H1 (cell line): ENCODE data around the gene CCNI. TPM values are rescaled to one million over a fixed set of nuclear protein-coding genes. Genes with fewer than 3 reads are reported as not detected.

ENCODE experiments used
- CTCF ChIA-PET: fragments of 300-600 bp; sonication (Branson Sonifier 250); formaldehyde crosslinking; loops from one replicate; lab custom pipeline; 2021; ENCODE audit not compliant: partially characterized antibody; lab: Charles Lee
- POLR2A ChIA-PET: fragments of 300-600 bp; sonication (Branson Sonifier 250); formaldehyde crosslinking; loops from one replicate; lab custom pipeline; 2021; ENCODE audit warnings: inconsistent platforms; ENCODE audit not compliant: partially characterized antibody; lab: Charles Lee
- DNase-seq, 2 experiments: peaks; one replicate each; pipeline versions ENCODE4 v3.0.0 to v3.0.0-alpha.2; 2010 to 2022; ENCODE audit warnings: low spot score in 2 of 2, low read depth in 1 of 2, mixed read lengths in 1 of 2
- FAIRE-seq: peaks from 2 replicates; lab custom pipeline; 2011; peaks lifted over from hg19 to GRCh38; lab: Jason Lieb, UNC
- H2AFZ ChIP-seq: 2 replicates; pipeline ENCODE4 v1.8.1; 2012; ENCODE audit warnings: low read length, inconsistent platforms
- H2AK5ac ChIP-seq: 2 replicates; pipeline ENCODE4 v1.6.1; 2013; ENCODE audit warnings: low read depth, low read length
- H2BK120ac ChIP-seq: replicated peaks from 2 replicates; pipeline ENCODE3; 2013; ENCODE audit warnings: low read depth, low read length, inconsistent platforms
- H2BK12ac ChIP-seq: 2 replicates; pipeline ENCODE4 v1.6.1; 2013; ENCODE audit warnings: low read depth, low read length
- H2BK15ac ChIP-seq: 2 replicates; pipeline ENCODE4 v1.6.1; 2013; ENCODE audit warnings: low read length
- H2BK20ac ChIP-seq: 2 replicates; pipeline ENCODE4 v1.6.1; 2013; ENCODE audit warnings: low read length
- H2BK5ac ChIP-seq: 2 replicates; pipeline ENCODE4 v1.6.1; 2013; ENCODE audit warnings: low read depth, low read length
- H3K14ac ChIP-seq: 2 replicates; pipeline ENCODE4 v1.6.1; 2013; ENCODE audit warnings: inconsistent platforms; ENCODE audit not compliant: insufficient read length
- H3K18ac ChIP-seq: 2 replicates; pipeline ENCODE4 v1.6.1; 2013; ENCODE audit warnings: low read length; ENCODE audit errors: extremely low read depth
- H3K23ac ChIP-seq: 2 replicates; pipeline ENCODE4 v1.6.1; 2013; ENCODE audit warnings: inconsistent platforms; ENCODE audit not compliant: insufficient read length
- H3K23me2 ChIP-seq: 2 replicates; pipeline ENCODE4 v1.6.1; 2013; ENCODE audit warnings: low read depth, low read length
- H3K27ac ChIP-seq: 2 replicates; pipeline ENCODE4 v1.6.1; 2011; ENCODE audit warnings: low read depth, low read length, inconsistent platforms
- H3K27me3 ChIP-seq, 4 experiments: replicated peaks in 1 of 4; 1 replicate in 1 of 4; 2 replicates in 3 of 4; pipeline versions ENCODE4 v1.6.1 to v1.8.1; 2011 to 2013; ENCODE audit warnings: low read length in 3 of 4, mild to moderate bottlenecking in 3 of 4, inconsistent platforms in 2 of 4, mixed read lengths in 2 of 4, moderate library complexity in 1 of 4; ENCODE audit not compliant: control insufficient read depth in 3 of 4, insufficient read depth in 3 of 4; ENCODE audit errors: extremely low read depth in 1 of 4
- H3K36me3 ChIP-seq, 4 experiments: 2 replicates each; pipeline versions ENCODE4 v1.6.1 to v1.8.1; 2011 to 2013; ENCODE audit warnings: mild to moderate bottlenecking in 4 of 4, low read length in 3 of 4, moderate library complexity in 2 of 4, control low read depth in 1 of 4, inconsistent platforms in 1 of 4; ENCODE audit not compliant: insufficient read depth in 4 of 4, control insufficient read depth in 2 of 4
- H3K4ac ChIP-seq: replicated peaks from 2 replicates; pipeline ENCODE3; 2013; ENCODE audit warnings: low read length, low read depth, mixed read lengths, inconsistent platforms; ENCODE audit not compliant: insufficient read length
- H3K4me1 ChIP-seq, 4 experiments: replicated peaks in 1 of 4; 1 replicate in 1 of 4; 2 replicates in 3 of 4; pipeline versions ENCODE4 v1.6.1 to v1.8.1; 2011 to 2013; ENCODE audit warnings: low read length in 3 of 4, inconsistent platforms in 2 of 4, mixed read lengths in 1 of 4; ENCODE audit not compliant: insufficient read depth in 4 of 4, control insufficient read depth in 3 of 4
- H3K4me2 ChIP-seq, 2 experiments: 2 replicates each; pipeline versions ENCODE4 v1.6.1 to v1.8.1; 2011 to 2013; ENCODE audit warnings: low read depth in 2 of 2, low read length in 2 of 2, control low read depth in 1 of 2, inconsistent platforms in 1 of 2, mild to moderate bottlenecking in 1 of 2; ENCODE audit not compliant: insufficient read depth in 1 of 2
- H3K4me3 ChIP-seq, 4 experiments: fragments of 200-600, 300-600 bp in 1 of 4; sonication (generic), shearing (Covaris generic), sonication (Bioruptor Twin) in 1 of 4; 2 replicates each; pipeline versions ENCODE4 v1.5.1 to v1.8.1; 2011 to 2016; ENCODE audit warnings: low read length in 4 of 4, low read depth in 3 of 4, control low read depth in 2 of 4, inconsistent platforms in 2 of 4, mild to moderate bottlenecking in 2 of 4, mixed read lengths in 1 of 4, moderate library complexity in 1 of 4; ENCODE audit not compliant: insufficient read depth in 2 of 4; ENCODE audit errors: extremely low read depth in 1 of 4
- H3K56ac ChIP-seq: replicated peaks from 2 replicates; pipeline ENCODE3; 2013; ENCODE audit warnings: low read depth, mild to moderate bottlenecking, mixed read lengths, low read length, inconsistent platforms; ENCODE audit not compliant: insufficient read length
- H3K79me1 ChIP-seq: 2 replicates; pipeline ENCODE4 v1.6.1; 2013; ENCODE audit warnings: low read depth, low read length, control low read depth
- H3K79me2 ChIP-seq, 2 experiments: 2 replicates each; pipeline versions ENCODE4 v1.6.1 to v1.8.1; 2012 to 2013; ENCODE audit warnings: low read length in 2 of 2, mild to moderate bottlenecking in 2 of 2, inconsistent platforms in 1 of 2; ENCODE audit not compliant: insufficient read depth in 2 of 2, control insufficient read depth in 1 of 2
- H3K9ac ChIP-seq, 4 experiments: replicated peaks in 1 of 4; 1 replicate in 1 of 4; 2 replicates in 3 of 4; pipeline versions ENCODE4 v1.6.1 to v1.8.1; 2011 to 2013; ENCODE audit warnings: low read depth in 3 of 4, low read length in 3 of 4, control low read depth in 2 of 4, mild to moderate bottlenecking in 2 of 4, moderate library complexity in 2 of 4, inconsistent platforms in 1 of 4; ENCODE audit errors: extremely low read depth in 1 of 4
- H3K9me3 ChIP-seq, 2 experiments: 2 replicates each; pipeline versions ENCODE4 v1.6.1 to v1.8.1; 2012 to 2013; ENCODE audit warnings: mild to moderate bottlenecking in 2 of 2, moderate library complexity in 2 of 2, control low read depth in 1 of 2, inconsistent platforms in 1 of 2, low read depth in 1 of 2, low read length in 1 of 2, mixed read lengths in 1 of 2; ENCODE audit not compliant: insufficient read depth in 2 of 2
- H4K20me1 ChIP-seq, 2 experiments: replicated peaks in 1 of 2; 2 replicates each; pipeline versions ENCODE3 to v1.8.1; 2011 to 2013; ENCODE audit warnings: inconsistent platforms in 2 of 2, low read length in 2 of 2, mild to moderate bottlenecking in 1 of 2; ENCODE audit not compliant: insufficient read depth in 2 of 2, control insufficient read depth in 1 of 2
- H4K5ac ChIP-seq: 2 replicates; pipeline ENCODE4 v1.6.1; 2013; ENCODE audit warnings: low read length, low read depth, mixed read lengths, inconsistent platforms; ENCODE audit not compliant: insufficient read length
- H4K8ac ChIP-seq: 2 replicates; pipeline ENCODE4 v1.8.0; 2013; ENCODE audit warnings: mild to moderate bottlenecking, moderate library complexity, low read length, inconsistent platforms; ENCODE audit not compliant: insufficient read depth; ENCODE audit errors: extremely low read depth
- H4K91ac ChIP-seq: replicated peaks from 2 replicates; pipeline ENCODE3; 2013; ENCODE audit warnings: low read length, mixed read lengths, inconsistent platforms; ENCODE audit not compliant: insufficient read length
- JUND ChIP-seq: IDR thresholded peaks from 2 replicates; pipeline ENCODE4 v1.6.1; 2011; ENCODE audit warnings: mild to moderate bottlenecking, improper control_type of control experiment, low read length
- POU5F1 ChIP-seq: IDR thresholded peaks from 2 replicates; pipeline ENCODE4 v1.6.1; 2011; ENCODE audit warnings: low read depth, mild to moderate bottlenecking, low read length, moderate library complexity
- RNF2 ChIP-seq: fragments of 200-900, 300-1000 bp; sonication (generic); IDR thresholded peaks from 2 replicates; pipeline ENCODE4 v1.7.1; 2016; ENCODE audit warnings: borderline replicate concordance, low read depth, mild to moderate bottlenecking, antibody characterized with exemption, low read length; ENCODE audit not compliant: poor library complexity, severe bottlenecking; ENCODE audit errors: missing control alignments
- SP1 ChIP-seq: IDR thresholded peaks from 2 replicates; pipeline ENCODE4 v1.6.1; 2011; ENCODE audit warnings: low read depth, low read length
- WGBS, 2 experiments: shearing (Covaris generic) in 1 of 2; methylation state at CpG; one replicate each; pipeline versions ENCODE4 v1.1.6 to v1.1.7; 2013 to 2015; ENCODE audit warnings: low lambda C conversion rate in 2 of 2, mixed read lengths in 2 of 2, inconsistent platforms in 1 of 2, low coverage in 1 of 2, missing lambda C conversion rate in 1 of 2; ENCODE audit not compliant: insufficient replicate concordance in 2 of 2, insufficient coverage in 1 of 2, insufficient read length in 1 of 2; ENCODE audit errors: extremely low coverage in 1 of 2, missing lambda C conversion rate in 1 of 2; 5-methylcytosine and 5-hydroxymethylcytosine counted together
- polyA plus RNA-seq, 7 experiments: library from polyadenylated mRNA; depleted of rRNA in 3 of 7; stranded (reverse) in 5 of 7; unstranded in 2 of 7; fragments of >200 nt in 5 of 7; fragments of 200-250 nt in 2 of 7; gene quantifications; 1 replicate in 5 of 7; 2 replicates in 1 of 7; 4 replicates in 1 of 7; pipeline versions ENCODE4 v1.2.1 to v1.2.3, GENCODE V29; 2011 to 2013; ENCODE audit warnings: missing spikeins in 2 of 7, mixed read lengths in 2 of 7
- total RNA-seq: library from RNA; stranded (reverse); fragmentation: NEBNext Ultra II Directional; extraction: Animal tissue kit (Norgen Biotek cat#: 25700); gene quantifications from 2 replicates; pipeline ENCODE4 v1.2.1, GENCODE V29; 2021

CCNI gene
- total and polyA plus RNA-seq, 2 of the 8 experiments (the other 6 are each of a cell fraction or from before 2014, with no cell fraction given): 97.8 to 234 TPM

GRCh38 chr4:77020017-77020416 is 55.8 kb downstream of the CCNI start:
- no peak overlapping the region for H2BK120ac ChIP-seq
- H4K91ac ChIP-seq: no peak overlapping the region
- no peak overlapping the region for H2BK15ac ChIP-seq
- no peak overlapping the region for H4K5ac ChIP-seq
- no peaks in the 10 kb centered on the region for H3K23me2 ChIP-seq
- H3K36me3 ChIP-seq: peaks cover 0 to 36% (median 20%) of the 10 kb centered on the region in 4 experiments; a peak in 5 of 8 replicates
- ChIA-PET CTCF (interaction anchor here (0.7 to 2.3 kb wide), 7 partner anchors 10 to 589 kb away, joined by 3 to 10 read pairs (median 4); no protein-coding TSS in a partner anchor), POLR2A (interaction anchor here (0.7 to 2.0 kb wide), 3 partner anchors 9 to 74 kb away, joined by 3 to 8 read pairs (median 4); no protein-coding TSS in a partner anchor)
- H3K23ac ChIP-seq: no peak overlapping the region
- no peak overlapping the region for H2BK5ac ChIP-seq
- H2BK12ac ChIP-seq: no peak overlapping the region
- H2BK20ac ChIP-seq: no peak overlapping the region
- H3K27ac ChIP-seq: no peak overlapping the region
- no peak overlapping the region for H2AK5ac ChIP-seq
- no peak overlapping the region for H3K4me3 ChIP-seq
- no peak overlapping the region for H2AFZ ChIP-seq
- DNase-seq: no peak
- H3K27me3 ChIP-seq: no peaks in the 10 kb centered on the region
- peaks cover 0 to 3% of the 10 kb centered on the region in 2 experiments for H4K20me1 ChIP-seq
- H3K14ac ChIP-seq: no peak overlapping the region
- H4K8ac ChIP-seq: no peak overlapping the region
- H3K79me2 ChIP-seq: no peaks in the 10 kb centered on the region
- H3K4ac ChIP-seq: no peak overlapping the region
- no peak overlapping the region for H3K4me2 ChIP-seq
- 81% methylated on average over 3 of the region's 3 CpGs; no CpG with 5 or more reads in 1 of the 2 experiments for WGBS, 2 experiments
- H3K4me1 ChIP-seq: peaks cover 1 to 23% (median 9%) of the 10 kb centered on the region in 4 experiments; a peak in 5 of 7 replicates
- H3K9ac ChIP-seq: no peak overlapping the region
- FAIRE-seq: no peak
- no peaks in the 10 kb centered on the region for H3K9me3 ChIP-seq
- H3K56ac ChIP-seq: no peak overlapping the region
- H3K18ac ChIP-seq: no peak overlapping the region
- TF ChIP-seq POU5F1 (no peak), JUND (no peak), RNF2 (no peak), SP1 (no peak)
- no peaks in the 10 kb centered on the region for H3K79me1 ChIP-seq
